KOPT-K1 (cell line): Measurements from ENCODE around the gene RNU11.
"Not testable (repeated sequence)": the region's sequence is repeated elsewhere in the genome, so short reads cannot be mapped to it uniquely, and the experiment has no call there.

Experiments
- H3K27ac ChIP-seq: fragments of 200-600 bp; sonication (generic); 2 replicates; pipeline ENCODE4 v1.5.1; 2016; ENCODE audit warnings: antibody characterized with exemption, mild to moderate bottlenecking, low read depth, low read length; ENCODE audit not compliant: poor library complexity, severe bottlenecking
- H3K36me3 ChIP-seq: fragments of 200-600 bp; sonication (generic); 2 replicates; pipeline ENCODE4 v1.5.1; 2017; ENCODE audit warnings: antibody characterized with exemption, mild to moderate bottlenecking, low read length, moderate library complexity; ENCODE audit not compliant: insufficient read depth
- H3K9me3 ChIP-seq: fragments of 200-600 bp; sonication (generic); 2 replicates; pipeline ENCODE4 v1.5.1; 2017; ENCODE audit warnings: antibody characterized with exemption, low read length, mild to moderate bottlenecking; ENCODE audit not compliant: insufficient read depth, poor library complexity, severe bottlenecking

RNU11 gene

DNA sequence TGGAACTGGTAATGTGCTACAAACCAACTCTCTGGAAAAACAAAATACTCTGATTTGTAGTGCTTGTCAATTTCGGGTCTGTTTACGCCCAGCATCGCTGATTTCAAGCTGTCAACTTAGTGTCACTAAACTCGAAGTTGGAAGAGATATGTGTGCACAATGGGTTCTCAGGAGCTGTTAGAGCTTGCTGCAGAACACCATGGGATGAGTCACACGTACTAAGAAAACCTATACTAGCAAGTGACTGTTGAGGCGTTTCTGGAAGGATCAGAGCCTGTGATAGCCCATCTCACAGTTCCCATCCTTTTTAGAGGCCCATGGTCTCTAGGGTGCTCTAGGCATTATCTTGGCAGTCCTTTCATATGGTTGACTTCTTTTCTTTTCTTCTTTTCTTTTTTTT is 34.4 kb downstream of the RNU11 start:
- no peaks in the 10 kb centered on the region for H3K9me3 ChIP-seq
- H3K27ac ChIP-seq = no peak overlapping the region
- peaks cover 28% of the 10 kb centered on the region for H3K36me3 ChIP-seq

DNA sequence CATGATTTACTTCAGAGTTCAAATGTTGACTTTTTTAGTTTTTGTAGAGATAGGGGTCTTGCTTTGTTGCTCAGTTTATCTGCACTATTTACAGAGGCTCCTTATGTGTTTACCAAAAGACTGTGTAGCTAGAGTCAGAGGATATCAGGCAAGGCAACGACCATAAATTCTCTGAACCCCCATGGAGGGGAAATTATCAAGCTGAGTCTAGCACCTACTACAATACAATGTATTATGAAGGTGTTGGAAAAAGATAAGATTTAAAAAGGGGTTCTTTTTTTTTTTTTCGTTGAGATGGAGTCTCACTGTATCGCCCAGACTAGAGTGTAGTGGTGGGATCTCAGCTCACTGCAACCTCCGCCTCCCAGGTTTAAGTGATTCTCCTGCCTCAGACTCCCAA is 36.5 kb downstream of the RNU11 start:
- H3K36me3 ChIP-seq = peaks cover 34% of the 10 kb centered on the region
- no peaks in the 10 kb centered on the region for H3K9me3 ChIP-seq
- no peak overlapping the region for H3K27ac ChIP-seq

DNA sequence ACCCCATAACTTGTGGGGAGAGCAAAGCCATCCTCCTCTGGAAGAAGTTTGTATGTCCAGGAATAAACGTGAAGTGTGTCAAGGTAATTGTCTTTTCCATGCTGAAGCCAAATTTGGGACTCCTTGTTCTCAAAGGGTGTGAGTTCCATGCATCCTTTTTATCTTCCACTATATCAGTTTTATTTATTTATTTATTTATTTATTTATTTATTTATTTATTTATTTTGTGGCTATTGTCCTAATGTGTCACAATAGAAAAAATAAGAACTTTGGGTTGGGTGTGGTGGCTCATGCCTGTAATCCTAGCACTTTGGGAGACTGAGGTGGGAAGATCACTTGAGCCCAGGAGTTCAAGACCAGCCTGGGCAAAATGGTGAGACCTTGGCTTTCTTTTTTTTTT is 43.2 kb downstream of the RNU11 start:
- H3K27ac ChIP-seq, H3K9me3 ChIP-seq: not testable (repeated sequence)
- peaks cover 58% of the 10 kb centered on the region for H3K36me3 ChIP-seq
